ENCODE results near the gene PIGV. TPM values are rescaled to one million over a fixed set of nuclear protein-coding genes. Genes with fewer than 3 reads are reported as not detected.
A peak's percentile ranks its signal among the peaks of the same experiment; 100 is the strongest.

PIGV gene
- 4.5 TPM for total RNA-seq
- long read RNA-seq, partial matches to known transcripts = 0 of 7 reads
- long read RNA-seq, other reads (novel, unspliced or antisense) = 5 of 7 reads

DNA sequence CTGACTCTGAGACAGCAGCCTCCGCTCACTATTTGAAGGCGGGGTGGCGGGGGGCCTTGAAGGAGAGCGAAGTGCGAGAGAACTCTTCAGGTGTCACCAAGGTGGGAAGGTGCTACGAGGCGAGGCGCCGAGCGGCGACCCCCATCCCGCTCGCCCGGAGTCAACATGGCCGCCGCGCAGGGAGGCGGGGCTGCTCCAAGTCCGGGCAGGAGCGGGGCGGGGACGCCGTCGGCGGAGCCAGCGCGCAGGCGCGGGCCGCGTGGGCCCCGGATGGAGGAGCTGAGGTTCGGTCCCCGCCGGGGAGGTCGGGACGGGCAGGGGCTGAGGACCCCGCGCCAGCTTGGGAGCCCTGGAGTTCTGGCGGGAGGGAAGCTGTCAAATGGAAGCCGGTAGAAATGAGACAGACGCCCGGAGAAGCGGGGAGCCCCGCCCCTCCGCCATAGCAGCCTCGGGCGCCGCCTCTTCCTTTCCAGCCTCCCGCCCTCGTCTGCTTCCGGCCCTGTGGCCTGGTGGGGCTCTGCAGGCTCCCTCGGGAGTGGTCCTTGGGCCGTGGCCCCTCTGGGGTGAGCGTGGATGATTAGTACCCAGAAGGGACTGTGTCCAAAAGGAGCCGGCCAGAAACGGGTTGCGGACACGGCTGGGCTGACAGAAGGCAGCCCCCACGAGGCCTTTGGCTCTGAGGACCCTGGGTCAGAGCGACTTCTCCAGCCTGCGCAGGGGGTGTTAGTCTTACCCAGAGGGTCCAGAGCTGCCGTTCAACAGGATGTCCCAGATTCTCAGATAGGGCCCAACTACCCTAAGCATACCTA lies at the start of gene PIGV:
Gene PIGV, plus strand, starts transcription at position 245 of the 809 bp plus-strand sequence. CDS start 2,866 bp downstream, outside the sequence.
- peak; percentile 96 for DNase-seq
- ATAC-seq = peak; percentile 88
- intact Hi-C loops (cut with micrococcal nuclease) = loop anchor here (2.0 kb wide), 2 partner anchors 95 to 185 kb away; no protein-coding TSS in a partner anchor

DNA sequence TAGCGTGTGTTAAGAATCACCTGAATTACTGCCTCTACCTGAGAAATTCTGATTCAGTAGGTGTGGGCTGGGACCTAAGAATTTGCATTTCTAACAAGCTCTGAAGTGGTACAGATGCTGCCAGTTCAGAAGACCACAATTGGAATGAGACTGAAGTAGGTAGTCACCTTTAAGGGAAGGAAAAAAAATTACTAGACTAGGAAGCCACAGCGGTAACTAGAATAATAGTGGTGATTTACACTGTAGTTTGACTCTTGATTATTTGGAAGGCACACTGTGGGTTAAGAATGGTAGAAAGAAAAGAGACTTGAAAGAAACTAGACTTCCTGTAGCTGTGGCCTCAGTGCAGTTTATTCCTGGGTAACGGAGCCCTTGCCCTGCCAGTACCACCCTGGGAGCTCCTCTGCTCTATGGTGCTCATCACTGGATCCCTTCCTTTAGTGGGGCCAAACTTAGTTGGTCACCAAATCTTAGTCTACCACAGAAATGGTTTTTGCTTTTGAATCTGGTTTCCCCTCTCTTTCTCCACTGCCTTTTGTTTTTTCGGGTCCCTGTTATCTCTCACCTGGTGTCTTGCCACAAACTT lies 48.3 kb upstream of the PIGV start:
- DNase-seq (no peak), ATAC-seq (no peak)
- intact Hi-C loops (cut with micrococcal nuclease) = no loop called here

DNA sequence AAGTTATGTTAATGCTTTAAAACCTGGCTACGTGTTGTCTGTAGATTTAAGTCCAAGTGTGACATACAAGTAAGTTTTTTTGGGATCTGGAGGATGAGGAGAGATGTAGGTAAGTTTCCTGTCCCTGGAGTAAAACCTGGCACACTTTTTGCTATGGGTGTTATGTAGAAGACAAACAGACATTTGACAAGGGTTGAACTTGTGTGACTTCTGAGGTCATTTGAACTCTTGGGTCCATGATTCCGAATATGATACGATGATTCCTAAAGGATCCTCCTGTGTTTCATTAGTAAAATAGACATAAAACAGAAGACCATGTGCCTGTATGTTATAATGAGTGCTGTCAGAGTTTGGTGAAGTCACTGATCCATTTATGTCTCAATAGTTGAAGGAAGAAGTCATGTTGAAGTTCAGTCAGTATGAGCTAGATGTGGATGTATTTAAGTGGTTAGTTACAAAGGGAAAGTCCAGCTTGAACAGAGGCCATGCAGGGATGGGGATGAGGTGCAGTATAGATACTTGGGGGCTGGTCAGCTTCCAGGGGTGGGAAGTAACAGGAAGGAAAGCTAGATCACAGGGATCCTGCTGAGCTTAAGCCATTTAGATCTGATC lies 47.6 kb upstream of the PIGV start:
- DNase-seq (no peak), ATAC-seq (no peak)
- intact Hi-C loops (cut with micrococcal nuclease) = no loop called here

DNA sequence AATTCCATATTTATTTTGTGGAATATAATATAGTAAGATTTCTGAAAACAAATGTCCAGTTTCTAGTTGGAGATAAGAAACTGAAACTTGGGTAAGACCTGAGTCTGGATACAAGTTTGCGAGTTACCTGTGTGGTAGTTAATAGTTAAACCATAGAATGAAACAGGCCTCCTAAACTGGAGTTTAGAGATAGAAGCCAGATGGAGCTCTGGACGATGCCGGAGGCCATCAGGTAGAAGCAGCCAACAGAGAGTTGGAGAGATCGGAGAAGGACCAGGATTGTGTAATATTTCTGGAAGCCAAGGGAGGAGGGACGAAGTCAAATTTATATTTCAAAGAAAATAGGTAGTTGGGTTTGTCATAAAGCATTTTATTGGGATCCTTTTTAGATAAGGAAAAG lies 46.8 kb upstream of the PIGV start:
- DNase-seq = no peak
- ATAC-seq = no peak
- intact Hi-C loops (cut with micrococcal nuclease) = no loop called here

DNA sequence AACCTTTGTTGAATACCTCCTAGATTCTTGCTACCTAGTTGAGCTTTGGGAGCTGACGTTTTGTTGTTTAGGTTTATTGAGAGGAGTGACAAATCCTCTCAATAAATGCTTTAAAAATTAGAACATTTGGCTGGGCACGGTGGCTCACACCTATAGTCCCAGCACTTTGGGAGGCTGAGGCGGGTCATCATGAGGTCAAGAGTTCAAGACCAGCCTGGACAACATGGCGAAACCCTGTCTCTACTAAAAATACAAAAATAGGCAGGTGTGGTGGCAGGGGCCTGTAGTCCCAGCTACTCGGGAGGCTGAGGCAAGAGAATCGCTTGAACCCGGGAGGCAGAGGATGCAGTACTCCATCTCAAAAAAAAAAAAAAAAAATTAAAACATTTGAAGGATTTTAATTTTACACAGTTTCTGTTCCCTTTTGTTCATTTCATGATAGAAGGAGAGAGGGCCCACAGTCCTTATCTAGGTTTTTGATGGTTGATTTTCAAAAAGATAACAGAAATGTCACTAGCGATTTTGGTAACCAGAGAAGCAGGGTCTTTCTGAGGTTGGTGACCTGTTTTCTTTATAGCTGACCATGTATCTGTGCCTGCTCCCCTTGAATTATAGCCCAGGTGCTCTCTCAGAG lies 44.2 kb upstream of the PIGV start:
- intact Hi-C loops (cut with micrococcal nuclease) = no loop called here
- DNase-seq = no peak
- ATAC-seq = no peak

DNA sequence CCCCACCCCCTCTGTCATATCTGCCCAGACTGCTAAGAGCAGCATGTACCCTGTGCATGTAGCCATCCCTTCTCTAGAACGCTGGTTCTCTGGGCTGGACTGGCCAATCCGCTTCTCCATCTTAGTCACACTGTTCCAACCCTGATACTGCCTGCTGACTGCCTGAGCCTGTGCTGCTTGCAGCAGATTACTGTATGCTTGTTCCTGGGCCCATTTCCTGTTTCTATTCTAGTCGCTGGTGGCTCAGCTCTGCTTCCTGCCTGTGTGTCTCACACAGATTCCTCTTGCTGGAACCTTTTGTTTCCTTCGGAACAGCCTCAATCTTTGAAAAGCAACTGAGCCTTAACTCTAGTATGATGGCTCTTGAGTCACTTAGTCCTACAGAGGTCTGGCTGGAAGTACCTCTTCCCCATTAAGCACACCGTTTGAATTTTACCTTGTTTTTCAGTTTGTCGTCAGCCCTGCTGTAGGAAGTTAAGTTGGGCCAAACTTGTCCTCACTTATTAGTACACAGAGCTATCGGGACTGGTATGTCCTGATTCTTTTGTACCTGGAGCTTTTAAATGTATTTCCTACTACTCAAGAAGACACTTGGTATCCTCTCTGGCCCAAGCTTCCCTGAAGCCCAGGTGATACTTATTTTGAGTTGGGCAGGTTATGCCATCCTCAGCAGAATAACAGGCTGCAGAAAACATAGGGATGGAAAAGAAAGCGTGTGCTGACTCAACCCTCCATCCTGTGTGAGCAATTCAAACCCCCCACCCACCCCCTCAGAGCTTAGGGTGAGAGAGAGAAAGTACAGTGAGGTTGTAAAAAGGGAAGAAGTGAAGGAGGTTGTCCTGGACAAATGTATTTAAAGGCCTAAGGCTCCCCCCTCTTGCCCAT lies 43.4 kb upstream of the PIGV start:
- intact Hi-C loops (cut with micrococcal nuclease) = no loop called here
- ATAC-seq (peak; percentile 97), DNase-seq (peak; percentile 75)

DNA sequence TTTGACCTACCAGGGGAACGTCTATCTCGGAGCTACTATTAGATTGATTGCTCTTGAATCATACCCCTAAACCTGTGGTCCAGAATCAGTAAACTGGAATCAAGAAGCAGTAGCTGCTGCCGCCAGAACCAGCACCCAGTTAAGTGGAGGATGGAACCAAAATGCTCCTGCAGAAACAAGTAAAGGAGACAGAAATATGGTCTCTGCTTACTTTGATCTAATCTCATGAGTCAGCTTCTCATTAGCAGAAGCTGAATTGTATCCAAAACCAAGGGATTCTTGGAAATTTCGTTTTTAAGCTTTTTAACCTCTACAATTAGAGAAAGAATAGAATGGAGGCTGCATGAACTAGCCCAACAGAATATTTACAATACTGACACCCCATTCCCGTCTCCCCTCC lies 42.6 kb upstream of the PIGV start:
- ATAC-seq = no peak
- DNase-seq = no peak
- intact Hi-C loops (cut with micrococcal nuclease) = no loop called here

DNA sequence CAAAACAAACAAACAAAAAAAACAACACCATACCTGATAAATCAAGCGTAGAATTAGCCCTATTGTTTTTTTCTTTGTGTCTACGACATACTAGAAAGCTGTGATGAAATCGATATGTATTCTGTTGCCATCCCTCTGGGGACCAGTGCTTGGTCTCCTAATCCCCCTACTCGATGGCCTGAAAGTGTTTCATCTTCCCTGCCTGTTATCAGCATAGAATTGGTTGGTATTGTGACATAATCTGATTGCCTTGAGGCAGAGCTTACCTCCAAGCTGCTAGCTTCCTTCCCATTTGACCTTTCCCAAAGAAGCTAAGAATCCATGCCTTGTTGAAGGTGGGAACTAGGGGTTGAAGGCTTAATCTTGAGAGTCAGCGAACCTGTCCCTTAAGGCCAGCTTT lies 40.7 kb upstream of the PIGV start:
- DNase-seq = no peak
- ATAC-seq = no peak

DNA sequence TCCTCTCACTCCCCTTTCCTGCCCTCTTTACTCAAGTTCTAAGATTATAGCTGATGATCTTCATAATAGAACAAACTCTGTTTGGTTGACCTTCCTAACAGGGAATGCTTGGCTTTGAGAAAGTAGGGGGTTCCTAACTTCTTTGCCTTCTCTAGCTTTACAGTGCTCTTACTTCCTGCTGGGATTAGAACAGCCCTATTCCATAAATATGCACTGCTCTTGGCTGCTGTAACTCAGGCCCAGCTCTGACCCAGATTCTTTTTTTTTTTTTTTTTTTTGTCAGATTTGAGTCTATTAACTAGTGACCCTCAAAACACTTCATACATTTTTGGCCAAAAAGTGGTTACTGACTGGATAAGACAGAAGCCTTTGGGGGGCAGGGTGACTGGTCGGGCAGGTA lies 39.4 kb upstream of the PIGV start:
- ATAC-seq (no peak), DNase-seq (no peak)
- intact Hi-C loops (cut with micrococcal nuclease) = no loop called here

More for the DNA sequence above, 40.7 kb upstream of the PIGV start:
- intact Hi-C loops (cut with micrococcal nuclease) = no loop called here

DNA sequence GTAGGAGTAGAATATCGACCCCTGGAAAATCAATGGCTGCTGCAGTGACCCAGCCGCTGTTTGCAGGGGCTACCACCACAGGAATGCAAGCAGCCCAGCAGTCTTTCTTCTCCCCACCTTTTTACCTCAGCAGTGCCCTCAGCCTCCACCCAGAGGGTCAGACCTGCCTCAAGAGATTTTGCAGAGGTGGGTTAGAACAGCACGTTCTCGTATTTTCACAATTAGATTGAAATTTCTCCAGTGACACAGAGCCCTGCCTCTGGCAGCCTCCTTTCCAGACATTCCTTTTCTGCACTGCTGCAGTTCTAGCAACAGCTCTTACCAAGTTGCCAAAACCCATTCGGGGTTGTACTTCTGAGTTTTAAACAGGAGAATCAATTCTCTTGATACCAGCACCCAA lies 38.3 kb upstream of the PIGV start:
- DNase-seq (no peak), ATAC-seq (no peak)
- intact Hi-C loops (cut with micrococcal nuclease) = no loop called here

DNA sequence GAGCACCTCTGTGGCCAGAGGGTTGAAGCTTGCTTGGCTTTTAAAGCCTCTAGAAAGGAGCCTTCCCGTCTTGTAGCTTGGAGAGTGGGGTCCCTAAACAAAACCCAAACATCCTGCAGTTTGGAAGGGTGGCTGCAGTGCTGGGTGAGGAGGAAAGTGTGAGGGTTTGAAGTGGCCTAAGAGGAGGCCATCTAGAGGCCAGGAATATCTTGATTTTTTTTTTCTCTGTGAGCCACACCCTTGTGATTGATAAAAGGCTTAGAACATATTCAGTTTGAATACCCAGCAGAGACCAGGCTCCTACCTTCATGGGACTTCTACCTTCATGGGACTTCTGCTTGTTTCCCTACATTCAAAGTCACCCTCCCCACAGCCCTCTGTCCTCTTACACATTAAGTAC lies 37.3 kb upstream of the PIGV start:
- intact Hi-C loops (cut with micrococcal nuclease) = no loop called here
- ATAC-seq = no peak
- DNase-seq = no peak

DNA sequence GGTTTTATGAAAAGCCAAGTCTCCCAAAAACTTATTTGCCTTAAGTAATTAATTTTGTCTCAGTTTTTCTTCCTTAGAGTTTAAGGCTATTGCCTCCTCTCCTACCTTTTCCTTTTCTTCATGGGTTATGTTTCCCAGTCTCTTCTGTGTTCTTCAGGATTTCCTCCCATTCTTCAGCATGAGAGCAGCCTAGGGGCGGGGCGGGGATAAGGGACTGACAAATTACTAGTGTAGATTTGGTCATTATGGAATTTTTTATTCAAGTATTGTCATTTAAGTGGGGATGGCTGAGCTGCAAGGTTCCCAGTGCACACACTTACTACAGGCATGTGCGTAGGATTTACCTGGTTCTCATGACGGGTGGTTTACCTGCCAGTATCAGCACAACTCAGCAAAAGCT lies 35.2 kb upstream of the PIGV start:
- intact Hi-C loops (cut with micrococcal nuclease) = no loop called here
- ATAC-seq = peak; percentile 20

DNA sequence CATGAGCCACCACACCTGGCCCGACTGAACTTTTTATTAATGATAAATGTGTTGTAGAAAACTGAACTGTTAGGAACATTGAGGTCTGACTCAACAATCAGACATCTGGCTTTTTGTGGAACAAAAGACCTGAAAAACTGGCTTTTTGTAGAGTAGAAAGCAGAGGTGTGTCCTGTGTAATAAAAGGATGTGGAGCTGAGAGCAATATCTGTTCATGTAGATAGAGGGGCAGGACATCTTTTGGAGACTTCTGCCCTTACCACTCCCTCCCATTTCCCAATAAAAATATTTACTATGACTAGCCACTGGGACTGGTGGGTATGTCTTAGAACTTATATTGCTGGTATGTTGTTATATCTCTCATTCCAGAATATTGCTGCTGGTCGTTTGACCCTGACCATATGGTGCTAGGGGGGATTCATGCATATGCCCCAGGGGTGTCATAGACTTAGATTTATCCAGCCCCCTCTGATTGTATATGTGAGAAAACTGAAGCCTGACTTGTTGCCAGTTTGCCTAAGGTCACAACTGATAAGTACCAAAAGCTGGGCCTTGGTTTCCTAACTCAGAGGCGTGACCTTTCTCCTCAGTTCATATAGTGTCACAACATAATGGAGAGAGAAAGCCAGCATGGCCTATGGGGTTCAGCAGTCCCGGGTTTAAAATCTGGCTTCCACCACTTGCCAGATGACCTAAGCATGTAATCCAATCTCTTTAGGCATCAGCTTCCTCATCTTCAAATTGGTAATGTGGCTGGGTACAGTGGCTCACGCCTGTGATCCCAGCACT lies 33.5 kb upstream of the PIGV start:
- no peak for DNase-seq
- ATAC-seq = no peak
- intact Hi-C loops (cut with micrococcal nuclease) = no loop called here

More for the DNA sequence above, 35.2 kb upstream of the PIGV start:
- peak; percentile 43 for DNase-seq

DNA sequence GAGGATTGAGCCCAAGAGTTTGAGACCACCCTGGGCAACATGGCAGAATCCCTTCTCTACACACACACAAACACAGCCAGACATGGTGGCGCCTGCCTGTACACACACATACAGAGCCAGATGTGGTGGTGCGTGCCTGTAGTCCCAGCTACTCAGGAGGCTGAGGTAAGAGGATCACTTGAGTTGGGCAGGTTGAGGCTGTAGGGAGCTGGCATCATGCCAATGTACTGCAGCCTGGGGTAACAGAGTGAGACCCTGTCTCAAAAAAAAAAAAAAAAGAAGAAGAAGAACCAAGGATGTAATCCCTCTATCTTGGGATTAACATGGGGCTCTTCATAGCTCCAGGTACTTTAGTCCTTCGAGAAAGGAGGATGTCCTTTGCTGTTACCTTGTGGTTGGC lies 29.4 kb upstream of the PIGV start:
- intact Hi-C loops (cut with micrococcal nuclease) = no loop called here
- DNase-seq (no peak), ATAC-seq (no peak)

DNA sequence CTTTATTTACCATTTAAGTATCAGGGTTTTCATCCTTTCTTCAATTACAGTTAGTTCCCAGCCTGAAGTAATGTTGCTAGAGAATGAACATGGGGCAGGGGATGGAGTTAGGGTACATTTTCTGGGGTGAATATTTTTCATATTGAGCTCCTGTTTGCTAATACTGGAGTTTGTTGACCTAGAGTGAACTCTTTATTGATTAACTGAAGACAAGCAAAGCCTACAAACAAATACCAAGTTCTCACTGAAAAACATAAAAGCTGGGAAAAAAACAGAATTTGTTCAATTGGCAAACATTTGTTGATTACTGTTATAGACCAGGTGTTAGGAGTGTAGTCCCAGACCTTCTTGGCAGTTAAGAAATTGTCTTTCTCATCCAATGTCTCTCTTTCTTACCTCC lies 28.2 kb upstream of the PIGV start:
- no peak for ATAC-seq
- intact Hi-C loops (cut with micrococcal nuclease) = no loop called here
- no peak for DNase-seq

DNA sequence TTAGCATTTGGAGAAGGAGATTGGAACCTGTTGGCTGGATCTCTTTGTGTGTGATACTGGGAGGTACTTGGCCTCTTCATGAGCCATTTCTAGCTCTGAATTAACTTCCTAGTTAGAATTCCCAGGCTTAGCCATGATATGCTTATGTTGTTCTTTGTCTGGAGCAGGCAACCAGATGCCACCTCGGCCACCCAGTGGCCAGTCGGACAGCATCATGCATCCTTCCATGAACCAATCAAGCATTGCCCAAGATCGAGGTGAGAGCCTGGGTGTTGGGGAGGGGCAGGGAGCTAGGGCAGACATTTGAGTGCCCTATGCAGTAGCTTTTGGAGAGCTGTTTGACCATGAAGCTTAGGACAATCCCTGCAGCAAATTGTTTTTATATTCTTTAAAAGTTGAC lies 26.5 kb upstream of the PIGV start:
- no peak for DNase-seq
- peak; percentile 44 for ATAC-seq
- intact Hi-C loops (cut with micrococcal nuclease) = no loop called here

DNA sequence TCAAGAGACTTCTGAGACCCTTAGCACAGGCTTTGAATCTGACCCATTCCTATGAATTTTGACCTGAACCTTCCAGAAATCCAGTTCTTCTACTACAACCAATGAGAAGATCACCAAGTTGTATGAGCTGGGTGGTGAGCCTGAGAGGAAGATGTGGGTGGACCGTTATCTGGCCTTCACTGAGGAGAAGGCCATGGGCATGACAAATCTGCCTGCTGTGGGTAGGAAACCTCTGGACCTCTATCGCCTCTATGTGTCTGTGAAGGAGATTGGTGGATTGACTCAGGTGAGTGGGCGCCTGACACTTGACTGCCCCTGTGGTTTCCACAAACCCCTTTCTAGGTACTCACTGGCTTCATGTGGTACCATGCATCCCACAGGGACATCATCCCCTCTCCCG lies 20.0 kb upstream of the PIGV start:
- no peak for ATAC-seq
- intact Hi-C loops (cut with micrococcal nuclease) = no loop called here
- DNase-seq = no peak

DNA sequence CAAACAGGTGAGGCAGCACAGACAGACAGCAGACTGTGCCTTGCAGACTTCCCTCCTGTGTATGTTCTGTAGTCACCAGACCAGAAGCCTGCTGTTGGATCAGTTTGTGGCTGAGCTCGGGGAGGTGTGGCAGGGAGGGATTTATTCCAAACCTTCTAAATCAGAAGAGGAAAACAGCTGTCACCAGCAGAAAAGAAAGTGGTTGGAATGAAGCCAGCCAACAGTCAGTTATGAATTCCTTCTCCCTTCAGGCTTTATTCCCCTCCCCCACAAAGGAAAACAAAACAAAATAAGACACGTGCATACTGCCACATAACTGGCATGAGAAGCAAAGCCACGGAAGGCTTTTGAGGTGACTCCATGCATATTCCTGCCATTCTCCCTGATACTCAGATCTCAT lies 19.0 kb upstream of the PIGV start:
- no peak for DNase-seq
- ATAC-seq = peak; percentile 38

More for the DNA sequence above, 19.0 kb upstream of the PIGV start:
- intact Hi-C loops (cut with micrococcal nuclease) = no loop called here

Measured in left ventricle myocardium superior (tissue), 1 donor.